IMR-90 (cell line): ENCODE data around the gene ETV7. TPM values are rescaled to one million over a fixed set of nuclear protein-coding genes. Genes with fewer than 3 reads are reported as not detected.

Experiments
- ATAC-seq: fragments of 200-7000 bp; cut with Tn5 transposase; 2 replicates; pipeline ENCODE4 v1.9.1; 2020; ENCODE audit warnings: low read depth, mild to moderate bottlenecking, moderate library complexity
- BruUV-seq: library from RNA; stranded (reverse); fragments of 400-500 nt; replicated peaks from 2 replicates; lab custom pipeline; 2021; lab: Mats Ljungman, UMichigan
- CTCF ChIA-PET: fragments of 300-600 bp; formaldehyde crosslinking; extraction: SDS; loops from one replicate; lab custom pipeline; 2021; ENCODE audit warnings: antibody characterized with exemption; lab: Yijun Ruan, JAX
- POLR2A ChIA-PET: fragments of 300-600 bp; sonication (Branson Sonifier 250); formaldehyde crosslinking; loops from one replicate; lab custom pipeline; 2022; ENCODE audit warnings: antibody characterized with exemption; ENCODE audit not compliant: unreplicated experiment; lab: Charles Lee
- DNase-seq: peaks from one replicate; pipeline ENCODE4 v3.0.0; 2013
- H2AFZ ChIP-seq: replicated peaks from 2 replicates; pipeline ENCODE3; 2013; ENCODE audit warnings: low read length, mild to moderate bottlenecking; ENCODE audit not compliant: poor library complexity
- H2AK5ac ChIP-seq: 2 replicates; pipeline ENCODE4 v1.6.1; 2013; ENCODE audit warnings: low read depth, low read length, inconsistent platforms
- H2AK9ac ChIP-seq: replicated peaks from 2 replicates; pipeline ENCODE3; 2013; ENCODE audit warnings: mild to moderate bottlenecking, low read depth, low read length, moderate library complexity; ENCODE audit not compliant: poor library complexity
- H2BK120ac ChIP-seq: 2 replicates; pipeline ENCODE4 v1.6.1; 2013; ENCODE audit warnings: low read depth, low read length, inconsistent platforms
- H2BK15ac ChIP-seq: 3 replicates; pipeline ENCODE4 v1.6.1; 2013; ENCODE audit warnings: low read depth, low read length, inconsistent platforms
- H2BK20ac ChIP-seq: 2 replicates; pipeline ENCODE4 v1.6.1; 2013; ENCODE audit warnings: low read depth, mild to moderate bottlenecking, inconsistent platforms, low read length, moderate library complexity
- H2BK5ac ChIP-seq: 2 replicates; pipeline ENCODE4 v1.6.1; 2013; ENCODE audit warnings: mild to moderate bottlenecking, low read depth, low read length, inconsistent platforms; ENCODE audit not compliant: poor library complexity, severe bottlenecking
- H3K14ac ChIP-seq: replicated peaks from 2 replicates; pipeline ENCODE4 v1.6.1; 2013; ENCODE audit warnings: low read depth, low read length, inconsistent platforms
- H3K18ac ChIP-seq: 2 replicates; pipeline ENCODE4 v1.6.1; 2013; ENCODE audit warnings: low read depth, low read length, control low read depth
- H3K23ac ChIP-seq: 2 replicates; pipeline ENCODE4 v1.6.1; 2013; ENCODE audit warnings: low read depth, low read length, inconsistent platforms
- H3K27ac ChIP-seq: 2 replicates; pipeline ENCODE4 v1.5.1; 2013; ENCODE audit warnings: mild to moderate bottlenecking, control low read depth, low read length; ENCODE audit not compliant: insufficient read depth
- H3K27me3 ChIP-seq: 2 replicates; pipeline ENCODE4 v1.6.1; 2013; ENCODE audit warnings: low read length; ENCODE audit not compliant: control insufficient read depth, insufficient read depth
- H3K36me3 ChIP-seq: 2 replicates; pipeline ENCODE4 v1.6.1; 2013; ENCODE audit warnings: low read length, mixed read lengths; ENCODE audit not compliant: control insufficient read depth, insufficient read depth
- H3K4ac ChIP-seq: 2 replicates; pipeline ENCODE4 v1.6.1; 2013; ENCODE audit warnings: low read depth, low read length, inconsistent platforms
- H3K4me1 ChIP-seq: 2 replicates; pipeline ENCODE4 v1.6.1; 2013; ENCODE audit warnings: low read length, mixed read lengths; ENCODE audit not compliant: control insufficient read depth, insufficient read depth
- H3K4me2 ChIP-seq: 2 replicates; pipeline ENCODE4 v1.6.1; 2013; ENCODE audit warnings: low read depth, mild to moderate bottlenecking, control low read depth, low read length, moderate library complexity
- H3K4me3 ChIP-seq: 2 replicates; pipeline ENCODE4 v1.5.1; 2013; ENCODE audit warnings: low read depth, mild to moderate bottlenecking, control low read depth, low read length, moderate library complexity; ENCODE audit not compliant: insufficient read depth
- H3K56ac ChIP-seq: 2 replicates; pipeline ENCODE4 v1.6.1; 2013; ENCODE audit warnings: low read length, inconsistent platforms; ENCODE audit not compliant: insufficient read depth; ENCODE audit errors: extremely low read depth
- H3K79me1 ChIP-seq, 2 experiments: 2 replicates each; pipeline ENCODE4 v1.6.1; 2013; ENCODE audit warnings: low read length in 2 of 2, inconsistent platforms in 1 of 2, low read depth in 1 of 2
- H3K9ac ChIP-seq: 2 replicates; pipeline ENCODE4 v1.6.1; 2013; ENCODE audit warnings: low read depth, low read length, control low read depth
- H3K9me1 ChIP-seq: 2 replicates; pipeline ENCODE4 v1.6.1; 2013; ENCODE audit warnings: low read length, inconsistent platforms; ENCODE audit not compliant: insufficient read depth
- H3K9me3 ChIP-seq: 2 replicates; pipeline ENCODE4 v1.6.1; 2013; ENCODE audit warnings: low read length; ENCODE audit not compliant: control insufficient read depth, insufficient read depth
- H4K20me1 ChIP-seq: 2 replicates; pipeline ENCODE4 v1.6.1; 2013; ENCODE audit warnings: low read length, inconsistent platforms; ENCODE audit not compliant: insufficient read depth
- H4K5ac ChIP-seq: 2 replicates; pipeline ENCODE4 v1.6.1; 2013; ENCODE audit warnings: mild to moderate bottlenecking, low read depth, low read length, control low read depth
- H4K8ac ChIP-seq, 2 experiments: 2 replicates each; pipeline ENCODE4 v1.6.1; 2013; ENCODE audit warnings: low read depth in 2 of 2, low read length in 2 of 2, control low read depth in 1 of 2, inconsistent platforms in 1 of 2
- H4K91ac ChIP-seq: 2 replicates; pipeline ENCODE4 v1.6.1; 2013; ENCODE audit warnings: low read depth, low read length, inconsistent platforms; ENCODE audit not compliant: insufficient read depth
- BHLHE40 ChIP-seq: fragments of 150-350 bp; IDR thresholded peaks from 2 replicates; pipeline ENCODE4 v1.6.1; 2016; ENCODE audit warnings: mild to moderate bottlenecking, low read depth, low read length
- CHD1 ChIP-seq: IDR thresholded peaks from 2 replicates; pipeline ENCODE4 v1.6.1; 2012; ENCODE audit warnings: low read depth, low read length, improper control_type of control experiment
- MAFK ChIP-seq: IDR thresholded peaks from 2 replicates; pipeline ENCODE4 v1.6.1; 2012; ENCODE audit warnings: low read depth, low read length, improper control_type of control experiment
- MXI1 ChIP-seq: IDR thresholded peaks from 2 replicates; pipeline ENCODE4 v1.6.1; 2012; ENCODE audit warnings: low read depth, mild to moderate bottlenecking, low read length, moderate library complexity, borderline replicate concordance
- POLR2A ChIP-seq: IDR thresholded peaks from 2 replicates; pipeline ENCODE4 v1.6.1; 2012; ENCODE audit warnings: mild to moderate bottlenecking, low read depth, low read length
- RAD21 ChIP-seq: IDR thresholded peaks from 2 replicates; pipeline ENCODE4 v1.6.1; 2012; ENCODE audit warnings: low read length, improper control_type of control experiment
- RFX5 ChIP-seq: IDR thresholded peaks from 2 replicates; pipeline ENCODE4 v1.8.0; 2012; ENCODE audit warnings: low read depth, mild to moderate bottlenecking, low read length, moderate library complexity
- whole genome bisulfite sequencing, 2 experiments: methylation state at CpG; one replicate each; pipeline versions ENCODE4 v1.1.5 to v1.1.7; 2013; ENCODE audit warnings: missing lambda C conversion rate in 2 of 2; ENCODE audit not compliant: insufficient read length in 1 of 2; ENCODE audit errors: extremely low coverage in 2 of 2; 5-methylcytosine and 5-hydroxymethylcytosine counted together
- dilution Hi-C: fragments of 300-500 bp; cut with HindIII; formaldehyde crosslinking; loops from one replicate; pipeline ENCODE4 v1.14.3; 2018; ENCODE audit warnings: low sequenced_read_pairs; ENCODE audit not compliant: unreplicated experiment
- in situ Hi-C: fragments of 300-500 bp; cut with MboI; formaldehyde crosslinking; loops from 3 replicates; pipeline ENCODE4 v1.14.3; 2019; ENCODE audit warnings: low sequenced_read_pairs, inconsistent platforms, mixed read lengths
- intact Hi-C: fragments of 100-400 bp; cut with micrococcal nuclease; formaldehyde crosslinking; loops from 2 replicates; pipeline ENCODE4 v1.10.0; 2022
- polyA plus RNA-seq, 3 experiments: library from polyadenylated mRNA; depleted of rRNA; stranded (reverse); fragments of >200 nt; gene quantifications; 2 replicates each; pipeline ENCODE4 v1.2.3, GENCODE V29; 2012; ENCODE audit warnings: low replicate concordance in 1 of 3
- total RNA-seq: library from RNA; depleted of rRNA; stranded (reverse); fragments of >200 nt; gene quantifications from 2 replicates; pipeline ENCODE4 v1.2.3, GENCODE V29; 2012

Gene ETV7
- total and polyA plus RNA-seq, 2 of the 4 experiments (the other 2 are of a cell fraction), result 0.17 to 0.18 TPM

DNA sequence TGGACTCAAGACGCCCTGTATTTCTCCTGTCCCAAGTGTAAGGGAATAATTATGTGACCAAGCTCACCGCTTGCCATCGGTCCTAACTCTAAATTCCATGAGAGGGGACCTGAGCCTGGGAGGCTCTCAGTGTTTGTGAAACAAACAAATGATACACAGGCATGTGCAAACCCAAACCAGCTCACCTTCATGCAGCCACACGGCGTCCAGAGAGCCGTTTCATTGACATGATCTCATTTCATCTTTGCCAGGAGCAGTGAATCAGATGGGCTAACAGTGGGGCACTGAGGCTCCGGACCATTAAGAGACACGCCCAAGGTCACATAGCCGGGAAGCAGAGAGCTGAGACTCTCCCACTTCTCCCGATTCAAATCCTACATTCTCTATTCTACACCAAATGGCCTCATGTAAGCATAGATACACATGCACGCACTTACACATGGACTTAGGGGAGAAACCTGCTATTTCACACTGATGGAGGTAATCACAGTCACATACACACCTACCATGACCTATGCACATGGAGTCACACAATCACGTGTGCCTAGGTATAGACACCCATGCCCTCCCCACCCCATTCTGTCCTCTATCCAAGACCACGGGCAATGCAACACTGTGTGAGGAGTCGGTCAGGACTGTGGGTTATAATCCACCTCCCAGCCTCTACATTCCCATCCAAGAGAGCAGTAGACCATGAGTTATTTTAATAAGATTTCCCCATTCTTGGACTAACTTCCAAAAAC is 51.8 kb downstream of the ETV7 start:
- Histone ChIP-seq H2BK15ac (no peak overlapping the region), H2AK5ac (no peak overlapping the region), H3K23ac (no peak overlapping the region), H3K4me1 (no peaks in the 10 kb centered on the region), H3K4me2 (no peak overlapping the region), H2BK20ac (no peak overlapping the region), H2BK120ac (no peak overlapping the region), H3K9me1 (0 out of 2 replicates have a peak, but pooled peaks cover 6% of the 10 kb centered on the region), H3K9me3 (no peaks in the 10 kb centered on the region; the same call in 1 of the 2 replicates), H3K36me3 (no peaks in the 10 kb centered on the region), H2AK9ac (no peak overlapping the region), H4K91ac (no peak overlapping the region), H3K79me1 (no peaks in the 10 kb centered on the region), H3K56ac (no peak overlapping the region), H3K14ac (no peak overlapping the region), H4K8ac (no peak overlapping the region), H3K9ac (no peak overlapping the region), H2AFZ (no peak overlapping the region), H4K5ac (no peak overlapping the region), H4K20me1 (no peaks in the 10 kb centered on the region), H3K27me3 (peaks cover 82% of the 10 kb centered on the region), H3K4me3 (no peak overlapping the region), H3K27ac (no peak overlapping the region), H2BK5ac (no peak overlapping the region), H3K18ac (no peak overlapping the region), H3K4ac (no peak overlapping the region)
- ChIA-PET CTCF (no interaction called here), POLR2A (no interaction called here)
- WGBS, 2 experiments, result 97% methylated on average over 9 of the region's 14 CpGs; no CpG with 5 or more reads in 1 of the 2 experiments
- no peak for ATAC-seq
- no peak for DNase-seq
- no TSS peak for BruUV-seq
- TF ChIP-seq MXI1, result no peak
- TF ChIP-seq POLR2A, result no peak
- TF ChIP-seq CHD1, result no peak
- TF ChIP-seq MAFK, result no peak
- no peak for TF ChIP-seq RFX5
- TF ChIP-seq BHLHE40, result no peak
- no peak for TF ChIP-seq RAD21
- dilution Hi-C loops, result no loop called here
- in situ Hi-C loops, result no loop called here
- intact Hi-C loops, result no loop called here
